Mesenchymal stem cell (in vitro differentiated cells and primary cell): ENCODE results near the gene PI4KA.
"Not testable (repeated sequence)": the region's sequence is repeated elsewhere in the genome, so short reads cannot be mapped to it uniquely, and the experiment has no call there.

Source experiments
- DNase-seq: peaks from one replicate; pipeline ENCODE4 v3.0.0-alpha.2; 2013
- H2AFZ ChIP-seq: one replicate; pipeline ENCODE4 v1.6.1; 2013; ENCODE audit warnings: low read depth, mild to moderate bottlenecking, control low read depth, inconsistent platforms, low read length, moderate library complexity
- H2AK5ac ChIP-seq: 2 replicates; pipeline ENCODE4 v1.6.1; 2013; ENCODE audit warnings: low read length, moderate library complexity, mild to moderate bottlenecking, inconsistent platforms; ENCODE audit not compliant: severe bottlenecking
- H2BK120ac ChIP-seq: one replicate; pipeline ENCODE4 v1.6.1; 2013; ENCODE audit warnings: low read depth, mild to moderate bottlenecking, inconsistent platforms, low read length, moderate library complexity
- H2BK12ac ChIP-seq, 2 experiments: one replicate each; pipeline ENCODE4 v1.6.1; 2013; ENCODE audit warnings: inconsistent platforms in 2 of 2, low read length in 2 of 2, mild to moderate bottlenecking in 2 of 2, moderate library complexity in 2 of 2, control low read depth in 1 of 2
- H2BK15ac ChIP-seq: one replicate; pipeline ENCODE4 v1.6.1; 2013; ENCODE audit warnings: mild to moderate bottlenecking, low read depth, inconsistent platforms; ENCODE audit not compliant: poor library complexity, severe bottlenecking
- H2BK5ac ChIP-seq: 2 replicates; pipeline ENCODE4 v1.6.1; 2013; ENCODE audit warnings: low read depth, mild to moderate bottlenecking, low read length, control low read depth, inconsistent platforms; ENCODE audit not compliant: poor library complexity, severe bottlenecking
- H3K14ac ChIP-seq, 2 experiments: one replicate each; pipeline ENCODE4 v1.6.1; 2013; ENCODE audit warnings: inconsistent platforms in 2 of 2, low read length in 2 of 2, control low read depth in 1 of 2, mild to moderate bottlenecking in 1 of 2, moderate library complexity in 1 of 2
- H3K18ac ChIP-seq, 2 experiments: one replicate each; pipeline ENCODE4 v1.6.1; 2013; ENCODE audit warnings: inconsistent platforms in 2 of 2, low read length in 2 of 2, control low read depth in 1 of 2, low read depth in 1 of 2, mild to moderate bottlenecking in 1 of 2
- H3K23ac ChIP-seq, 2 experiments: one replicate each; pipeline ENCODE4 v1.6.1; 2013; ENCODE audit warnings: inconsistent platforms in 2 of 2, low read length in 2 of 2, mild to moderate bottlenecking in 2 of 2, moderate library complexity in 2 of 2, control low read depth in 1 of 2
- H3K27ac ChIP-seq: 2 replicates; pipeline ENCODE4 v1.5.1; 2013; ENCODE audit warnings: mild to moderate bottlenecking, moderate library complexity, low read length, control low read depth, inconsistent platforms; ENCODE audit not compliant: poor library complexity, severe bottlenecking
- H3K27me3 ChIP-seq, 2 experiments: 2 replicates each; pipeline versions ENCODE4 v1.6.1 to v1.7.0; 2013; ENCODE audit warnings: low read length in 2 of 2, mild to moderate bottlenecking in 2 of 2, moderate library complexity in 2 of 2, control low read depth in 1 of 2, inconsistent platforms in 1 of 2; ENCODE audit not compliant: control insufficient read depth in 1 of 2, insufficient read depth in 1 of 2
- H3K36me3 ChIP-seq, 2 experiments: 2 replicates each; pipeline versions ENCODE4 v1.6.1 to v1.7.0; 2013; ENCODE audit warnings: low read length in 2 of 2, control low read depth in 1 of 2, inconsistent platforms in 1 of 2, low read depth in 1 of 2, mild to moderate bottlenecking in 1 of 2; ENCODE audit not compliant: insufficient read depth in 2 of 2, control insufficient read depth in 1 of 2
- H3K4ac ChIP-seq, 2 experiments: one replicate each; pipeline ENCODE4 v1.6.1; 2013; ENCODE audit warnings: inconsistent platforms in 2 of 2, low read length in 2 of 2, mild to moderate bottlenecking in 2 of 2, moderate library complexity in 2 of 2, control low read depth in 1 of 2, low read depth in 1 of 2
- H3K4me1 ChIP-seq: 2 replicates; pipeline ENCODE4 v1.6.1; 2013; ENCODE audit warnings: low read depth, low read length, control low read depth; ENCODE audit not compliant: control insufficient read depth, insufficient read depth
- H3K4me2 ChIP-seq: 2 replicates; pipeline ENCODE4 v1.6.1; 2013; ENCODE audit warnings: low read length, mild to moderate bottlenecking, inconsistent platforms; ENCODE audit not compliant: poor library complexity, severe bottlenecking
- H3K4me3 ChIP-seq, 2 experiments: 2 replicates each; pipeline versions ENCODE4 v1.5.1 to v1.7.0; 2013; ENCODE audit warnings: low read length in 2 of 2, mild to moderate bottlenecking in 2 of 2, control low read depth in 1 of 2, low read depth in 1 of 2; ENCODE audit not compliant: insufficient read depth in 1 of 2
- H3K79me1 ChIP-seq: replicated peaks from 2 replicates; pipeline ENCODE4 v1.6.1; 2013; ENCODE audit warnings: mild to moderate bottlenecking, control low read depth, low read length, inconsistent platforms; ENCODE audit not compliant: poor library complexity, severe bottlenecking
- H3K9ac ChIP-seq: 2 replicates; pipeline ENCODE4 v1.7.0; 2013; ENCODE audit warnings: mild to moderate bottlenecking, low read length, moderate library complexity
- H3K9me3 ChIP-seq: 2 replicates; pipeline ENCODE4 v1.7.0; 2013; ENCODE audit warnings: mild to moderate bottlenecking, low read length; ENCODE audit not compliant: control insufficient read depth
- H4K8ac ChIP-seq: one replicate; pipeline ENCODE4 v1.6.1; 2013; ENCODE audit warnings: inconsistent platforms, mild to moderate bottlenecking, low read length, moderate library complexity
- H4K91ac ChIP-seq: one replicate; pipeline ENCODE4 v1.6.1; 2013; ENCODE audit warnings: mild to moderate bottlenecking, low read length, inconsistent platforms
- WGBS: methylation state at CpG from one replicate; pipeline ENCODE4 v1.1.7; 2013; ENCODE audit warnings: mixed read lengths; 5-methylcytosine and 5-hydroxymethylcytosine counted together

PI4KA gene

GRCh38 chr22:20663941-20664593 lies 194.5 kb downstream of the PI4KA start:
- Histone ChIP-seq H3K14ac (no peak overlapping the region), H3K4me3 (no peak overlapping the region), H2BK15ac (no peak overlapping the region), H2BK12ac (no peak overlapping the region), H2AK5ac (no peak overlapping the region), H2BK5ac (no peak overlapping the region), H3K4ac (no peak overlapping the region), H3K79me1 (no peaks in the 10 kb centered on the region), H3K18ac (no peak overlapping the region), H3K9ac (no peak overlapping the region), H3K27ac (no peak overlapping the region), H3K23ac (no peak overlapping the region), H2BK120ac (no peak overlapping the region), H3K36me3 (no peaks in the 10 kb centered on the region), H3K4me1 (no peaks in the 10 kb centered on the region), H4K8ac (no peak overlapping the region), H4K91ac (no peak overlapping the region), H3K27me3 (peaks cover 0 to 20% of the 10 kb centered on the region in 2 experiments), H3K4me2 (no peak overlapping the region), H3K9me3 (peaks cover 6% of the 10 kb centered on the region), H2AFZ (no peak overlapping the region)
- 88% methylated on average over 7 of the region's 7 CpGs for WGBS
- no peak for DNase-seq

- DNase-seq, result peak; percentile 39
- Histone ChIP-seq H2BK15ac (no peak overlapping the region), H3K79me1 (no peaks in the 10 kb centered on the region), H2BK12ac (no peak overlapping the region), H3K27me3 (peaks cover 4 to 28% of the 10 kb centered on the region in 2 experiments), H2BK5ac (no peak overlapping the region), H3K4me2 (no peak overlapping the region), H2AFZ (no peak overlapping the region), H3K4me1 (no peaks in the 10 kb centered on the region), H3K27ac (no peak overlapping the region), H2AK5ac (no peak overlapping the region), H3K9me3 (peaks cover 6% of the 10 kb centered on the region), H3K4ac (no peak overlapping the region), H3K23ac (no peak overlapping the region), H4K91ac (no peak overlapping the region), H3K14ac (no peak overlapping the region), H3K9ac (no peak overlapping the region), H3K18ac (no peak overlapping the region), H3K4me3 (no peak overlapping the region), H2BK120ac (no peak overlapping the region), H4K8ac (no peak overlapping the region), H3K36me3 (no peaks in the 10 kb centered on the region)
- no CpG with 5 or more reads among the region's 1 CpG for WGBS
Measured at GRCh38 chr22:20663137-20663828, 195.3 kb downstream of the PI4KA start.

- H2AFZ ChIP-seq, H2BK5ac ChIP-seq, H3K79me1 ChIP-seq, H3K4me1 ChIP-seq, H3K4me3 ChIP-seq, H3K36me3 ChIP-seq, H3K27ac ChIP-seq, H2AK5ac ChIP-seq, H3K23ac ChIP-seq, H2BK15ac ChIP-seq, DNase-seq, H2BK12ac ChIP-seq, H3K18ac ChIP-seq, H3K4me2 ChIP-seq, H3K9ac ChIP-seq, H2BK120ac ChIP-seq, H3K9me3 ChIP-seq, H4K8ac ChIP-seq, H3K14ac ChIP-seq, H4K91ac ChIP-seq, H3K4ac ChIP-seq: not testable (repeated sequence)
- WGBS, result 57% methylated on average over 3 of the region's 4 CpGs
- peaks cover 10 to 32% of the 10 kb centered on the region in 2 experiments for H3K27me3 ChIP-seq
Measured at GRCh38 chr22:20662524-20663036, 196.0 kb downstream of the PI4KA start.

GRCh38 chr22:20661473-20661872 lies 197.1 kb downstream of the PI4KA start:
- Histone ChIP-seq H2BK12ac (no peak overlapping the region), H3K79me1 (no peaks in the 10 kb centered on the region), H3K27me3 (peaks cover 15 to 42% of the 10 kb centered on the region in 2 experiments), H2BK120ac (no peak overlapping the region), H3K14ac (no peak overlapping the region), H3K9ac (no peak overlapping the region), H2AK5ac (no peak overlapping the region), H2BK15ac (no peak overlapping the region), H2AFZ (no peak overlapping the region), H3K23ac (no peak overlapping the region), H3K36me3 (no peaks in the 10 kb centered on the region), H4K8ac (no peak overlapping the region), H3K4me1 (no peaks in the 10 kb centered on the region), H2BK5ac (no peak overlapping the region), H3K18ac (no peak overlapping the region), H3K4ac (no peak overlapping the region), H3K4me3 (no peak overlapping the region), H3K27ac (no peak overlapping the region), H3K4me2 (no peak overlapping the region), H3K9me3 (peaks cover 6% of the 10 kb centered on the region), H4K91ac (no peak overlapping the region)
- no peak for DNase-seq
- 83% methylated on average over 1 of the region's 1 CpG for WGBS
